Lower lobe of right lung (tissue), 2 donors: Measurements from ENCODE around the gene ASAP3. TPM values are rescaled to one million over a fixed set of nuclear protein-coding genes. Genes with fewer than 3 reads are reported as not detected.

ENCODE experiments used
- ATAC-seq, 2 donors: fragments of 200-7000 bp; cut with Tn5 transposase; one replicate each; pipeline ENCODE4 v1.9.1; 2020 to 2022; ENCODE audit warnings: mild to moderate bottlenecking in 2 of 2, moderate library complexity in 2 of 2
- DNase-seq: peaks from one replicate; pipeline ENCODE4 v3.0.0-alpha.2; 2020
- H3K27ac ChIP-seq: fragments of 200-600 bp; one replicate; pipeline ENCODE4 v1.8.0; 2022
- H3K27me3 ChIP-seq: fragments of 200-600 bp; one replicate; pipeline ENCODE4 v1.8.0; 2022; ENCODE audit warnings: low read depth
- H3K36me3 ChIP-seq: fragments of 200-600 bp; one replicate; pipeline ENCODE4 v1.8.0; 2022; ENCODE audit warnings: mild to moderate bottlenecking
- H3K4me1 ChIP-seq: fragments of 200-600 bp; one replicate; pipeline ENCODE4 v1.8.0; 2022
- H3K4me3 ChIP-seq: fragments of 200-600 bp; one replicate; pipeline ENCODE4 v1.8.0; 2022; ENCODE audit warnings: mild to moderate bottlenecking
- H3K9me3 ChIP-seq: fragments of 200-600 bp; one replicate; pipeline ENCODE4 v1.8.0; 2022
- intact Hi-C: fragments of 100-400 bp; cut with DNase I; formaldehyde crosslinking; loops from one replicate; pipeline ENCODE4 v1.11.0; 2022
- total RNA-seq: library from RNA; stranded (reverse); fragmentation: NEBNext Ultra II Directional; extraction: Animal tissue kit (Norgen Biotek cat#: 25700); gene quantifications from one replicate; pipeline ENCODE4 v1.2.1, GENCODE V29; 2021
- TF ChIP-seq, protein P1 (sequence below): fragments of 200-600 bp; IDR thresholded peaks from one replicate; pipeline ENCODE4 v1.8.0; 2022; ENCODE audit warnings: antibody characterized with exemption, mild to moderate bottlenecking
- donor health status: DM: no; HTN: yes; CAD: no; lungs with severe emphysema.

Gene ASAP3
- total RNA-seq, 1 donor from 2014 or later = 34.5 TPM

- TF ChIP-seq, protein P1, sequence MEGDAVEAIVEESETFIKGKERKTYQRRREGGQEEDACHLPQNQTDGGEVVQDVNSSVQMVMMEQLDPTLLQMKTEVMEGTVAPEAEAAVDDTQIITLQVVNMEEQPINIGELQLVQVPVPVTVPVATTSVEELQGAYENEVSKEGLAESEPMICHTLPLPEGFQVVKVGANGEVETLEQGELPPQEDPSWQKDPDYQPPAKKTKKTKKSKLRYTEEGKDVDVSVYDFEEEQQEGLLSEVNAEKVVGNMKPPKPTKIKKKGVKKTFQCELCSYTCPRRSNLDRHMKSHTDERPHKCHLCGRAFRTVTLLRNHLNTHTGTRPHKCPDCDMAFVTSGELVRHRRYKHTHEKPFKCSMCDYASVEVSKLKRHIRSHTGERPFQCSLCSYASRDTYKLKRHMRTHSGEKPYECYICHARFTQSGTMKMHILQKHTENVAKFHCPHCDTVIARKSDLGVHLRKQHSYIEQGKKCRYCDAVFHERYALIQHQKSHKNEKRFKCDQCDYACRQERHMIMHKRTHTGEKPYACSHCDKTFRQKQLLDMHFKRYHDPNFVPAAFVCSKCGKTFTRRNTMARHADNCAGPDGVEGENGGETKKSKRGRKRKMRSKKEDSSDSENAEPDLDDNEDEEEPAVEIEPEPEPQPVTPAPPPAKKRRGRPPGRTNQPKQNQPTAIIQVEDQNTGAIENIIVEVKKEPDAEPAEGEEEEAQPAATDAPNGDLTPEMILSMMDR = no peak
- no peaks in the 10 kb centered on the region for H3K9me3 ChIP-seq
- H3K4me1 ChIP-seq = peaks cover 12% of the 10 kb centered on the region
- intact Hi-C loops = no loop called here
- peaks cover 38% of the 10 kb centered on the region for H3K36me3 ChIP-seq
- H3K27me3 ChIP-seq = no peaks in the 10 kb centered on the region
- H3K4me3 ChIP-seq = no peak overlapping the region
- H3K27ac ChIP-seq = no peak overlapping the region
- DNase-seq = no peak
- no peak for ATAC-seq
Observed at GRCh38 chr1:23442751-23443150, 41.2 kb downstream of the ASAP3 start.

- H3K4me3 ChIP-seq = no peak overlapping the region
- no peak for ATAC-seq
- intact Hi-C loops = no loop called here
- no peak overlapping the region for H3K27ac ChIP-seq
- H3K9me3 ChIP-seq = no peaks in the 10 kb centered on the region
- peaks cover 41% of the 10 kb centered on the region for H3K36me3 ChIP-seq
- DNase-seq = no peak
- TF ChIP-seq, protein P1 = no peak
- H3K4me1 ChIP-seq = peaks cover 12% of the 10 kb centered on the region
- H3K27me3 ChIP-seq = no peaks in the 10 kb centered on the region
Observed at GRCh38 chr1:23441446-23442148, 42.4 kb downstream of the ASAP3 start.

DNA sequence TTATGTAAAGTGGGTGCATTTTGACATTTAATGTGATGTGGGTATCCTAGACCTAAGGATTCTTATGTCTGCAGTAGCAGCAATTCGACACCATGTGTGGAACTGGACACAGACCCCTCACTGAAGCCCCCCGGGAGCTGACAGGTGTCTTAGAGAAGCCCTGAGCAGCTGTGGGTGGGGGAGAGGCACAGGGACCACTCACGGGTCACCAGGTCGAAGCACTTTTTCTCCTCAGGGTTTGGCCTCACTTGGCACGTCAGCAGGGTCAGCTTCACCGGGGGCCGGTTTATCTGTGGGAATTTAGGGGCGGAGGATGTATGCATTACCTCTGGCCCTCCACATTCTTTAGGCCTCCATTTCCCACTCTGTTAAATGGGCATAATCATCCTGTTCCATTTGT, 45.4 kb downstream of the ASAP3 start:
- no peak for ATAC-seq
- TF ChIP-seq, protein P1 = no peak
- Histone ChIP-seq H3K4me1 (no peaks in the 10 kb centered on the region), H3K27ac (no peak overlapping the region), H3K4me3 (no peak overlapping the region), H3K36me3 (peaks cover 58% of the 10 kb centered on the region), H3K9me3 (no peaks in the 10 kb centered on the region), H3K27me3 (no peaks in the 10 kb centered on the region)
- intact Hi-C loops = no loop called here
- no peak for DNase-seq

DNA sequence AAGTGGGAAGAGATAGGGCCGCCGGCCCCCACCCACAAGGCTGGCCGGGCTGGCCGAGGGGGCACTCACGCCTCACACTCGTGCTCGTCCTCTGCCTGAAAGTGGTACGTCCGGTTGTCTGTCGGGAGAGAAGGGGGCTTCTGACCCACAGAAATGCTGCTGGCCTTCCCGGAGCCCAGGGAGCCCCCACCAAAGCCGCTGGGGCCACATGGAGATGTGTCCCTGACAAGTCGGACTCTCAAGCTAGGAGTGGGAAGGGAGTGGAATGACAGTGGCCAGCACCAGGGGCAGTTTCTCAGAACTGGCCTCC, 46.7 kb downstream of the ASAP3 start:
- intact Hi-C loops = no loop called here
- Histone ChIP-seq H3K36me3 (peaks cover 65% of the 10 kb centered on the region), H3K9me3 (no peaks in the 10 kb centered on the region), H3K27me3 (no peaks in the 10 kb centered on the region), H3K4me1 (no peaks in the 10 kb centered on the region), H3K4me3 (no peak overlapping the region), H3K27ac (no peak overlapping the region)
- no peak for ATAC-seq
- no peak for DNase-seq
- TF ChIP-seq, protein P1 = no peak

GRCh38 chr1:23436520-23437354, 47.2 kb downstream of the ASAP3 start:
- H3K27ac ChIP-seq = peak overlapping the region; percentile 67
- no peaks in the 10 kb centered on the region for H3K9me3 ChIP-seq
- ATAC-seq (peak; percentile 87 to 93), DNase-seq (peak; percentile 81)
- intact Hi-C loops = no loop called here
- TF ChIP-seq, protein P1 = no peak
- no peaks in the 10 kb centered on the region for H3K4me1 ChIP-seq
- H3K36me3 ChIP-seq = peaks cover 65% of the 10 kb centered on the region
- no peaks in the 10 kb centered on the region for H3K27me3 ChIP-seq
- H3K4me3 ChIP-seq = no peak overlapping the region
